ENCODE results near the gene SH2D3C. TPM values are rescaled to one million over a fixed set of nuclear protein-coding genes. Genes with fewer than 3 reads are reported as not detected.

Gene SH2D3C
- total RNA-seq, 4 donors from 2014 or later = 6.8 to 23.0 (median 8.4) TPM

- no peak for TF ChIP-seq CTCF (IDR thresholded peaks at IDR 0.05; ENCODE audit: low read depth)
Measured at GRCh38 chr9:127753148-127753547, 25.3 kb downstream of the SH2D3C start.

- no peak for TF ChIP-seq CTCF (IDR thresholded peaks at IDR 0.05; ENCODE audit: low read depth)
Measured at GRCh38 chr9:127751269-127752054, 27.0 kb downstream of the SH2D3C start.

- TF ChIP-seq CTCF (IDR thresholded peaks at IDR 0.05; ENCODE audit: low read depth) = no peak
Measured at GRCh38 chr9:127749090-127749787, 29.2 kb downstream of the SH2D3C start.

- no peak for TF ChIP-seq CTCF (IDR thresholded peaks at IDR 0.05; ENCODE audit: low read depth)
Measured at GRCh38 chr9:127746959-127747569, 31.4 kb downstream of the SH2D3C start.

- no peak for TF ChIP-seq CTCF (IDR thresholded peaks at IDR 0.05; ENCODE audit: low read depth)
Measured at GRCh38 chr9:127744398-127745110, 33.9 kb downstream of the SH2D3C start.

- no peak for TF ChIP-seq CTCF (IDR thresholded peaks at IDR 0.05; ENCODE audit: low read depth)
Measured at GRCh38 chr9:127742435-127743088, 35.9 kb downstream of the SH2D3C start.
